GM21529 (cell line): Measurements from ENCODE around the gene UQCRC1.

Experiments used
- ATAC-seq: cut with Tn5 transposase; IDR thresholded peaks from one replicate; pipeline ENCODE4 v1.9.1; 2021; ENCODE audit not compliant: unreplicated experiment

Gene UQCRC1

GRCh38 chr3:48609088-48610005 lies at the start of gene UQCRC1:
Gene UQCRC1 (minus strand): TSS chr3:48609646. CDS start chr3:48609620, 26 bp downstream.
- peak; percentile 98 for ATAC-seq

- no peak for ATAC-seq
Measured at GRCh38 chr3:48656841-48657281, 47.4 kb upstream of the UQCRC1 start.

- peak; percentile 50 for ATAC-seq
Measured at GRCh38 chr3:48656061-48656840, 46.8 kb upstream of the UQCRC1 start.

GRCh38 chr3:48655606-48656005 lies 46.2 kb upstream of the UQCRC1 start:
- ATAC-seq, result no peak

- no peak for ATAC-seq
Measured at GRCh38 chr3:48655063-48655462, 45.6 kb upstream of the UQCRC1 start.

- ATAC-seq, result no peak
Measured at GRCh38 chr3:48652923-48653715, 43.7 kb upstream of the UQCRC1 start.

GRCh38 chr3:48651771-48652170 lies 42.3 kb upstream of the UQCRC1 start:
- ATAC-seq, result no peak

GRCh38 chr3:48650723-48651122 lies 41.3 kb upstream of the UQCRC1 start:
- no peak for ATAC-seq

GRCh38 chr3:48648188-48648850 lies 38.9 kb upstream of the UQCRC1 start:
- no peak for ATAC-seq

GRCh38 chr3:48647714-48648113 lies 38.3 kb upstream of the UQCRC1 start:
- ATAC-seq, result no peak

- no peak for ATAC-seq
Measured at GRCh38 chr3:48644898-48645760, 35.7 kb upstream of the UQCRC1 start.

GRCh38 chr3:48642605-48643004 lies 33.2 kb upstream of the UQCRC1 start:
- ATAC-seq, result no peak

GRCh38 chr3:48641396-48641795 lies 31.9 kb upstream of the UQCRC1 start:
- no peak for ATAC-seq

GRCh38 chr3:48639944-48640606 lies 30.6 kb upstream of the UQCRC1 start:
- ATAC-seq, result no peak

- ATAC-seq, result no peak
Measured at GRCh38 chr3:48637305-48637704, 27.9 kb upstream of the UQCRC1 start.

GRCh38 chr3:48636149-48636655 lies 26.8 kb upstream of the UQCRC1 start:
- no peak for ATAC-seq

- peak; percentile 88 for ATAC-seq
Measured at GRCh38 chr3:48635222-48636021, 26.0 kb upstream of the UQCRC1 start, which contains the start of gene SLC26A6. Gene SLC26A6 (minus strand): TSS chr3:48635461. CDS start chr3:48635393, 68 bp downstream.

GRCh38 chr3:48634661-48635221 lies 25.3 kb upstream of the UQCRC1 start:
- ATAC-seq, result peak; percentile 25
